Natural killer cell (primary cell): Measurements from ENCODE around the gene LITAFD. TPM values are rescaled to one million over a fixed set of nuclear protein-coding genes. Genes with fewer than 3 reads are reported as not detected.
A peak's percentile ranks its signal among the peaks of the same experiment; 100 is the strongest.
"Not testable (repeated sequence)": the region's sequence is repeated elsewhere in the genome, so short reads cannot be mapped to it uniquely, and the experiment has no call there.

Experiments
- ATAC-seq, 3 donors: fragments of 150-1000 bp in 2 of 3; fragments of 200-7000 bp in 1 of 3; cut with Tn5 transposase; 1 replicate in 1 of 3; 2 replicates in 2 of 3; pipeline ENCODE4 v1.10.0; 2021; ENCODE audit warnings: mild to moderate bottlenecking in 2 of 3, moderate library complexity in 2 of 3
- DNase-seq, 2 donors: peaks; one replicate each; pipeline versions ENCODE4 v3.0.0 to v3.0.0-alpha.2; 2013 to 2021; ENCODE audit warnings: mixed read lengths in 1 of 2
- H3K27ac ChIP-seq: one replicate; pipeline ENCODE4 v1.5.1; 2013; ENCODE audit warnings: mild to moderate bottlenecking, low read length
- H3K27me3 ChIP-seq: one replicate; pipeline ENCODE4 v1.6.1; 2013; ENCODE audit warnings: low read length; ENCODE audit not compliant: control insufficient read depth, insufficient read depth
- H3K36me3 ChIP-seq: one replicate; pipeline ENCODE4 v1.6.1; 2013; ENCODE audit warnings: low read length; ENCODE audit not compliant: control insufficient read depth, insufficient read depth
- H3K4me1 ChIP-seq: one replicate; pipeline ENCODE4 v1.6.1; 2013; ENCODE audit warnings: low read length; ENCODE audit not compliant: control insufficient read depth, insufficient read depth
- H3K4me3 ChIP-seq: one replicate; pipeline ENCODE4 v1.5.1; 2013; ENCODE audit warnings: low read length
- H3K9me3 ChIP-seq: one replicate; pipeline ENCODE4 v1.6.1; 2013; ENCODE audit warnings: low read length; ENCODE audit not compliant: control insufficient read depth, insufficient read depth
- H3K27ac Mint-ChIP-seq, 2 donors: one replicate each; pipeline ENCODE4 v1.8.0; 2022; ENCODE audit warnings: mild to moderate bottlenecking in 2 of 2, mixed read lengths in 2 of 2, moderate library complexity in 1 of 2
- H3K27me3 Mint-ChIP-seq, 2 donors: one replicate each; pipeline ENCODE4 v1.8.0; 2022; ENCODE audit warnings: low read depth in 2 of 2, mixed read lengths in 2 of 2
- H3K36me3 Mint-ChIP-seq: one replicate; pipeline ENCODE4 v1.8.0; 2022; ENCODE audit warnings: mixed read lengths
- H3K4me1 Mint-ChIP-seq, 2 donors: one replicate each; pipeline ENCODE4 v1.8.0; 2022; ENCODE audit warnings: mixed read lengths in 2 of 2
- H3K4me3 Mint-ChIP-seq: one replicate; pipeline ENCODE4 v1.8.0; 2022; ENCODE audit warnings: mild to moderate bottlenecking, moderate library complexity, mixed read lengths
- H3K9me3 Mint-ChIP-seq, 2 donors: one replicate each; pipeline ENCODE4 v1.8.0; 2022; ENCODE audit warnings: mixed read lengths in 2 of 2
- CTCF ChIP-seq: fragments of 200-600 bp; IDR thresholded peaks from one replicate; pipeline ENCODE4 v1.8.0; 2022; ENCODE audit warnings: antibody characterized with exemption
- WGBS: methylation state at CpG from one replicate; pipeline ENCODE4 v1.1.7; 2013; ENCODE audit warnings: missing lambda C conversion rate; ENCODE audit not compliant: insufficient coverage; 5-methylcytosine and 5-hydroxymethylcytosine counted together
- intact Hi-C: fragments of 100-400 bp; cut with micrococcal nuclease; formaldehyde crosslinking; loops from one replicate; pipeline ENCODE4 v1.14.2; 2022
- total RNA-seq, 4 donors: library from RNA; stranded (reverse); fragments of 120-200 nt in 1 of 4; gene quantifications; one replicate each; pipeline versions ENCODE4 v1.2.3 to v1.2.4, GENCODE V29; 2013 to 2022

LITAFD gene
- total RNA-seq, 3 donors from 2014 or later (not counting 1 experiment from before 2014, with no cell fraction given) = 0.21 to 1.1 (median 0.29) TPM

GRCh38 chr16:8915722-8916301 lies 33.7 kb downstream of the LITAFD start:
- no peaks in the 10 kb centered on the region for H3K9me3 ChIP-seq
- Mint-ChIP-seq H3K36me3 (peaks cover 11% of the 10 kb centered on the region), H3K27me3 (no peaks in the 10 kb centered on the region), H3K4me3 (no peak overlapping the region), H3K9me3 (no peaks in the 10 kb centered on the region), H3K4me1 (peaks cover 38 to 51% of the 10 kb centered on the region in 2 donors), H3K27ac (peak overlapping the region in 1 of 2 donors; percentile 73)
- peaks cover 14% of the 10 kb centered on the region for H3K4me1 ChIP-seq
- H3K27ac ChIP-seq = no peak overlapping the region
- 93% methylated on average over 7 of the region's 7 CpGs for WGBS
- intact Hi-C loops = loop anchor here (10.0 kb wide), 1 partner anchor 49 kb away; the partner anchor contains the start of gene USP7
- H3K27me3 ChIP-seq = no peaks in the 10 kb centered on the region
- H3K36me3 ChIP-seq = peaks cover 67% of the 10 kb centered on the region
- H3K4me3 ChIP-seq = no peak overlapping the region
- no peak for DNase-seq
- TF ChIP-seq CTCF = no peak
- ATAC-seq = no peak

GRCh38 chr16:8916541-8917225 lies 34.5 kb downstream of the LITAFD start:
- H3K4me1 ChIP-seq = peaks cover 14% of the 10 kb centered on the region
- no peak for TF ChIP-seq CTCF
- DNase-seq (no peak), ATAC-seq (no peak)
- no peak overlapping the region for H3K4me3 ChIP-seq
- intact Hi-C loops = loop anchor here (10.0 kb wide), 1 partner anchor 48 kb away; the partner anchor contains the start of gene USP7
- H3K27me3 ChIP-seq = no peaks in the 10 kb centered on the region
- H3K27me3 Mint-ChIP-seq = no peaks in the 10 kb centered on the region
- no peak overlapping the region for H3K4me3 Mint-ChIP-seq
- H3K9me3 ChIP-seq = no peaks in the 10 kb centered on the region
- H3K4me1 Mint-ChIP-seq = peaks cover 30 to 42% of the 10 kb centered on the region in 2 donors
- 36% methylated on average over 2 of the region's 5 CpGs for WGBS
- H3K36me3 ChIP-seq = peaks cover 68% of the 10 kb centered on the region
- H3K27ac Mint-ChIP-seq = peak overlapping the region in 1 of 2 donors; percentile 73
- no peak overlapping the region for H3K27ac ChIP-seq
- H3K9me3 Mint-ChIP-seq = no peaks in the 10 kb centered on the region
- H3K36me3 Mint-ChIP-seq = peaks cover 6% of the 10 kb centered on the region

GRCh38 chr16:8917336-8917735 lies 35.2 kb downstream of the LITAFD start:
- intact Hi-C loops = loop anchor here (10.0 kb wide), 1 partner anchor 47 kb away; the partner anchor contains the start of gene USP7
- not testable (repeated sequence) for H3K36me3 Mint-ChIP-seq, H3K27ac ChIP-seq, H3K4me3 ChIP-seq, DNase-seq, H3K27me3 ChIP-seq, H3K4me3 Mint-ChIP-seq, H3K27me3 Mint-ChIP-seq, H3K9me3 ChIP-seq, H3K9me3 Mint-ChIP-seq, ATAC-seq
- 96% methylated on average over 10 of the region's 10 CpGs for WGBS
- H3K4me1 ChIP-seq = peaks cover 14% of the 10 kb centered on the region
- peaks cover 70% of the 10 kb centered on the region for H3K36me3 ChIP-seq
- Mint-ChIP-seq H3K27ac (peak overlapping the region in 1 of 2 donors; percentile 73), H3K4me1 (peaks cover 23 to 42% of the 10 kb centered on the region in 2 donors)
